ENCODE data around the gene NKAIN2.
A peak's percentile ranks its signal among the peaks of the same experiment; 100 is the strongest.

Gene NKAIN2

GRCh38 chr6:123940551-123940950 is 136.9 kb downstream of the NKAIN2 start:
- no peak for DNase-seq (ENCODE audit: low read depth)
- no peak for TF ChIP-seq CTCF (IDR thresholded peaks at IDR 0.05; ENCODE audit: insufficient read depth, low read depth, low read length, missing control alignments)

GRCh38 chr6:123941855-123942254 is 138.2 kb downstream of the NKAIN2 start:
- DNase-seq (ENCODE audit: low read depth): no peak
- H3K4me3 ChIP-seq (ENCODE audit: low read depth, low read length): no peak overlapping the region
- TF ChIP-seq CTCF (IDR thresholded peaks at IDR 0.05; ENCODE audit: insufficient read depth, low read depth, low read length, missing control alignments): no peak

More at GRCh38 chr6:123940551-123940950, 136.9 kb downstream of the NKAIN2 start:
- H3K4me3 ChIP-seq (ENCODE audit: low read depth, low read length): no peak overlapping the region

- no peak for TF ChIP-seq CTCF (IDR thresholded peaks at IDR 0.05; ENCODE audit: insufficient read depth, low read depth, low read length, missing control alignments)
- DNase-seq (ENCODE audit: low read depth): no peak
- H3K4me3 ChIP-seq (ENCODE audit: low read depth, low read length): no peak overlapping the region
These were observed 141.7 kb downstream of the NKAIN2 start for GRCh38 chr6:123945386-123945785.

- no peak overlapping the region for H3K4me3 ChIP-seq (ENCODE audit: low read depth, low read length)
- DNase-seq (ENCODE audit: low read depth): no peak
- TF ChIP-seq CTCF (IDR thresholded peaks at IDR 0.05; ENCODE audit: insufficient read depth, low read depth, low read length, missing control alignments): no peak
These were observed 150.3 kb downstream of the NKAIN2 start for GRCh38 chr6:123953920-123954319.

- no peak overlapping the region for H3K4me3 ChIP-seq (ENCODE audit: low read depth, low read length)
These were observed 153.0 kb downstream of the NKAIN2 start for GRCh38 chr6:123956492-123957139.

DNA sequence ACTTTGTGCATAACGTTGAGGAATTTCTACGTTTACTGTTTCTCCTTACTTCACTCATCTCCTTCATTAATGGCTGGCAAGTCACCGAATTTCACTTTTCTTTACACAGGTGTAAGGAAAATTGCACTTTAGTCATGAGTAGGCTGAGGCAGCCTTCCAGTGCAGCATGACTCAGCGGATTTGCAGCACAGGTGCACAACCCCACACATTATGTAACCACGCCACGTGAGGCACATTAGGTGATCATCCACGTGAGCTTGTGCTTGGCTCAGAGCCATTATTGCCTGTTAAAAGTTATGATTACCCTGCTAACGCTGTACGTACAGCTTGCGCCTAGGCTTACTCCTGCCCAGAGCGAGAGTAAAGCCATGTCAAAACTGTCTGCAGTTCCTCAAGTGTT is 158.8 kb downstream of the NKAIN2 start:
- TF ChIP-seq CTCF (IDR thresholded peaks at IDR 0.05; ENCODE audit: insufficient read depth, low read depth, low read length, missing control alignments): no peak
- no peak overlapping the region for H3K4me3 ChIP-seq (ENCODE audit: low read depth, low read length)
- DNase-seq (ENCODE audit: low read depth): no peak

More at GRCh38 chr6:123956492-123957139, 153.0 kb downstream of the NKAIN2 start:
- DNase-seq (ENCODE audit: low read depth): no peak
- TF ChIP-seq CTCF (IDR thresholded peaks at IDR 0.05; ENCODE audit: insufficient read depth, low read depth, low read length, missing control alignments): no peak

DNA sequence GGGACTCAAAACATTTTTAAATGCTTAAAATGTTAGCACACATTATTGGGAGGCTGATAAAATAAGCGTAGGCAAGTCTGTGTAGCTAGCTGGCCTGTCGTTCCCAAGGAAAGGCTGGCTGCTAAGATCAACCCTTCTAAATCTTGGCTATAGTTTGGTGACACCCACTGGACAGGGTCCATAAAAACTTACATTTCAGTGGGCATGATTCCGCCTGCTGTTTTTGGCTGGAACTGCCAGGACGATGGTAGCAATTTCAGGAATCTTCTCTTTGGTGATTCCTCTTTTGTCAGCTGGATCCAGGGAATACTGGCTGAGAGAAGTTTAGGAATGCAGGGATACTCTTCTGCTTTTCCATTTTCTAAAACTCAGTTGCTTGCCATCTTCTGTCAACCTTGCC is 162.2 kb downstream of the NKAIN2 start:
- no peak for DNase-seq (ENCODE audit: low read depth)
- peak; percentile 3 for TF ChIP-seq CTCF (IDR thresholded peaks at IDR 0.05; ENCODE audit: insufficient read depth, low read depth, low read length, missing control alignments)
- H3K4me3 ChIP-seq (ENCODE audit: low read depth, low read length): no peak overlapping the region

Measured in GM12865 (cell line).